ENCODE data around the gene CDH15. TPM values are rescaled to one million over a fixed set of nuclear protein-coding genes. Genes with fewer than 3 reads are reported as not detected.

CDH15 gene
- total and polyA plus RNA-seq, 2 donors (not counting 1 experiment from before 2014, with no cell fraction given) = not detected

- Mint-ChIP-seq H3K4me3 (no peak overlapping the region), H3K27me3 (peaks cover 22% of the 10 kb centered on the region), H3K27ac (no peak overlapping the region), H3K4me1 (peaks cover 5% of the 10 kb centered on the region), H3K9me3 (ENCODE audit: insufficient read depth) (no peaks in the 10 kb centered on the region)
- H3K4me2 ChIP-seq (replicated peaks; ENCODE audit: low read depth, low read length, poor library complexity, severe bottlenecking) = no peak overlapping the region
- CTCF ChIA-PET = no interaction called here
- H4K20me1 ChIP-seq (ENCODE audit: control insufficient read depth, insufficient read depth, low read length, poor library complexity, severe bottlenecking) = no peaks in the 10 kb centered on the region
- no peak overlapping the region for H3K9ac ChIP-seq (ENCODE audit: low read length)
- 74% methylated on average over 14 of the region's 15 CpGs for WGBS (ENCODE audit: insufficient coverage)
- no peaks in the 10 kb centered on the region for H3K9me3 ChIP-seq (ENCODE audit: control extremely low read depth in 1 of 3, control insufficient read depth in 2 of 3, insufficient read depth in 1 of 3, low read length in 2 of 3)
- peaks cover 0 to 14% (median 5%) of the 10 kb centered on the region in 4 experiments for H3K27me3 ChIP-seq (replicated peaks in 1 of 4; ENCODE audit: control extremely low read depth in 1 of 4, control insufficient read depth in 3 of 4, insufficient read depth in 4 of 4, low read length in 3 of 4)
- DNase-seq (no peak), ATAC-seq (ENCODE audit: low read depth) (no peak)
- H3K36me3 ChIP-seq (replicated peaks in 1 of 2; ENCODE audit: control extremely low read depth in 1 of 2, control insufficient read depth in 1 of 2, extremely low read depth in 1 of 2, insufficient read depth in 2 of 2, low read length in 1 of 2) = no peaks in the 10 kb centered on the region
- POLR2A ChIA-PET = interaction anchor here (0.6 kb wide), 1 partner anchor 777 kb away, joined by 5 read pairs; no protein-coding TSS in a partner anchor
- no peak overlapping the region for H3K4me3 ChIP-seq (ENCODE audit: control extremely low read depth in 1 of 5, extremely low read depth in 1 of 5, insufficient read depth in 1 of 5, low read depth in 2 of 5, low read length in 4 of 5)
- H2AFZ ChIP-seq (ENCODE audit: insufficient read depth, low read depth, low read length, poor library complexity, severe bottlenecking) = no peak overlapping the region
- H3K4me1 ChIP-seq (ENCODE audit: control insufficient read depth in 2 of 2, insufficient read depth in 2 of 2, low read length in 2 of 2) = no peaks in the 10 kb centered on the region
- no peak overlapping the region for H3K27ac ChIP-seq (ENCODE audit: low read length in 2 of 2)
- no peak for TF ChIP-seq EZH2 (IDR thresholded peaks at IDR 0.05; ENCODE audit: borderline replicate concordance, insufficient read depth, low read depth, low read length, poor library complexity, severe bottlenecking)
- TF ChIP-seq, protein P1, sequence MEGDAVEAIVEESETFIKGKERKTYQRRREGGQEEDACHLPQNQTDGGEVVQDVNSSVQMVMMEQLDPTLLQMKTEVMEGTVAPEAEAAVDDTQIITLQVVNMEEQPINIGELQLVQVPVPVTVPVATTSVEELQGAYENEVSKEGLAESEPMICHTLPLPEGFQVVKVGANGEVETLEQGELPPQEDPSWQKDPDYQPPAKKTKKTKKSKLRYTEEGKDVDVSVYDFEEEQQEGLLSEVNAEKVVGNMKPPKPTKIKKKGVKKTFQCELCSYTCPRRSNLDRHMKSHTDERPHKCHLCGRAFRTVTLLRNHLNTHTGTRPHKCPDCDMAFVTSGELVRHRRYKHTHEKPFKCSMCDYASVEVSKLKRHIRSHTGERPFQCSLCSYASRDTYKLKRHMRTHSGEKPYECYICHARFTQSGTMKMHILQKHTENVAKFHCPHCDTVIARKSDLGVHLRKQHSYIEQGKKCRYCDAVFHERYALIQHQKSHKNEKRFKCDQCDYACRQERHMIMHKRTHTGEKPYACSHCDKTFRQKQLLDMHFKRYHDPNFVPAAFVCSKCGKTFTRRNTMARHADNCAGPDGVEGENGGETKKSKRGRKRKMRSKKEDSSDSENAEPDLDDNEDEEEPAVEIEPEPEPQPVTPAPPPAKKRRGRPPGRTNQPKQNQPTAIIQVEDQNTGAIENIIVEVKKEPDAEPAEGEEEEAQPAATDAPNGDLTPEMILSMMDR (IDR thresholded peaks at IDR 0.05) = no peak
- intact Hi-C loops (cut with micrococcal nuclease) = loop anchor here (10.0 kb wide), 1 partner anchor 116 kb away; the partner anchor contains the start of gene ACSF3
- H3K79me2 ChIP-seq (ENCODE audit: control insufficient read depth, insufficient read depth, low read length) = peaks cover 7% of the 10 kb centered on the region
Observed at GRCh38 chr16:89210904-89211515, 39.5 kb downstream of the CDH15 start.
